CD8-positive, alpha-beta memory T cell (primary cell): ENCODE data around the gene EFHC1. TPM values are rescaled to one million over a fixed set of nuclear protein-coding genes. Genes with fewer than 3 reads are reported as not detected.
A peak's percentile ranks its signal among the peaks of the same experiment; 100 is the strongest.

ENCODE experiments used
- CTCF ChIA-PET: fragments of 350-600 bp; sonication (Branson Sonifier 250); formaldehyde crosslinking; loops from one replicate; lab custom pipeline; 2021; ENCODE audit warnings: antibody characterized with exemption; lab: Charles Lee
- POLR2A ChIA-PET: fragments of 350-600 bp; sonication (Branson Sonifier 250); formaldehyde crosslinking; loops from one replicate; lab custom pipeline; 2021; ENCODE audit warnings: antibody characterized with exemption; lab: Charles Lee
- DNase-seq, 5 donors: peaks; one replicate each; pipeline versions ENCODE4 v3.0.0 to v3.0.0-alpha.2; 2020 to 2022; ENCODE audit warnings: mixed read lengths in 1 of 5
- H3K27ac ChIP-seq: one replicate; pipeline ENCODE4 v1.7.0; 2013; ENCODE audit warnings: low read depth, mild to moderate bottlenecking, low read length, moderate library complexity
- H3K27me3 ChIP-seq: 2 replicates; pipeline ENCODE4 v1.7.0; 2013; ENCODE audit warnings: low read length, mild to moderate bottlenecking; ENCODE audit not compliant: insufficient read depth, poor library complexity, severe bottlenecking
- H3K36me3 ChIP-seq: 2 replicates; pipeline ENCODE4 v1.7.0; 2013; ENCODE audit warnings: mild to moderate bottlenecking, low read length, moderate library complexity; ENCODE audit not compliant: insufficient read depth
- H3K4me1 ChIP-seq: 2 replicates; pipeline ENCODE4 v1.7.0; 2013; ENCODE audit warnings: mild to moderate bottlenecking, low read length, moderate library complexity; ENCODE audit not compliant: insufficient read depth
- H3K4me3 ChIP-seq: 2 replicates; pipeline ENCODE4 v1.7.0; 2013; ENCODE audit warnings: mild to moderate bottlenecking, low read length
- H3K9me3 ChIP-seq: 2 replicates; pipeline ENCODE4 v1.7.0; 2013; ENCODE audit warnings: mild to moderate bottlenecking, low read length
- H3K27ac Mint-ChIP-seq, 8 donors: one replicate each; pipeline ENCODE4 v1.8.0; 2020 to 2021; ENCODE audit warnings: mixed read lengths in 8 of 8, mild to moderate bottlenecking in 6 of 8, inconsistent platforms in 3 of 8, moderate library complexity in 3 of 8
- H3K27me3 Mint-ChIP-seq, 2 donors: one replicate each; pipeline ENCODE4 v1.8.0; 2020 to 2021; ENCODE audit warnings: mixed read lengths in 2 of 2, mild to moderate bottlenecking in 1 of 2, moderate library complexity in 1 of 2
- H3K36me3 Mint-ChIP-seq, 3 donors: one replicate each; pipeline ENCODE4 v1.8.0; 2020 to 2021; ENCODE audit warnings: mixed read lengths in 3 of 3, inconsistent platforms in 1 of 3, mild to moderate bottlenecking in 1 of 3
- H3K4me1 Mint-ChIP-seq, 3 donors: one replicate each; pipeline ENCODE4 v1.8.0; 2020 to 2021; ENCODE audit warnings: mixed read lengths in 3 of 3, inconsistent platforms in 1 of 3, mild to moderate bottlenecking in 1 of 3
- H3K4me3 Mint-ChIP-seq, 7 donors: one replicate each; pipeline ENCODE4 v1.8.0; 2020 to 2021; ENCODE audit warnings: mixed read lengths in 7 of 7, mild to moderate bottlenecking in 6 of 7, moderate library complexity in 4 of 7, inconsistent platforms in 2 of 7
- H3K9me3 Mint-ChIP-seq, 5 donors: one replicate each; pipeline ENCODE4 v1.8.0; 2020 to 2022; ENCODE audit warnings: mixed read lengths in 5 of 5, mild to moderate bottlenecking in 3 of 5, moderate library complexity in 2 of 5, inconsistent platforms in 1 of 5
- polyA plus RNA-seq: library from polyadenylated mRNA; unstranded; fragments of 300-500 nt; fragmentation: Illumina TruSeq; gene quantifications from one replicate; pipeline ENCODE4 v1.2.3, GENCODE V29; 2021
- total RNA-seq, 2 experiments: library from RNA; stranded (reverse); gene quantifications; one replicate each; pipeline ENCODE4 v1.2.3, GENCODE V29; 2021

Gene EFHC1
- total and polyA plus RNA-seq, 3 experiments from 2014 or later: 1.9 to 5.1 (median 2.6) TPM

DNA sequence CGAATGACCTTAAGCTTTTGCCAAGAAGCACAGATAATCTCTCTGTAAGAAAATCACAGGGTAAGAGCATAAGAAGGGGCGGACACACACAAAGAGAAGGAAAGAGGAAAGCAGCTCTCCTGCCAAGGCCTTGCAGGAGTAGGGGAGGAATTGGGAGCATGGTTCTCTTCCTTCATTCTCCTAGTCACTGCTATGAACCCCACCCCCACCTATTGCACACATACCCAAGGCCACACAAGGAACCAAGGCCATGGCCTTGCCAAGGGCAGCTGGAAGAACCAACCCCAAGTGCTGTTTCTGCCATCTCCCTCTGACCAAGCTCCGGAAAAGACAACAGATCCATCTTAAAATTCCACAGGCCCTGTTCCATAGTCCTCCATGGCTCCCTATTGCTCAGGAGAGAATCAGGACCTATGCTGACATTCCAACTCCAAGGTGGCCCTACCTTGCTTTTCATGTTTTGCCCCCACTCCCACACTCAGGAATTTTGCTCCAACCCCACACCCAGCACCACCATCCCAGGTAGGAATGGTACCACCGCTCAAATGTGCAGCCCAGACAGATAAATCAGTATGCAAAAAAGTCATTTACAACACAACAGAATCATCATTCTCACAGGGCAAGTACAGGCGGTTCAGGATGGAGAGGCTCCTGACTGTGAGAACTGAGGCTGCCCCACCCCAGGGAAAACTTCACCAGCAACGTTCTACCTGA lies 125.4 kb downstream of the EFHC1 start:
- Histone ChIP-seq H3K27ac (no peak overlapping the region), H3K36me3 (no peaks in the 10 kb centered on the region), H3K9me3 (no peaks in the 10 kb centered on the region), H3K27me3 (no peaks in the 10 kb centered on the region), H3K4me1 (no peaks in the 10 kb centered on the region), H3K4me3 (no peak overlapping the region)
- no peak for DNase-seq
- Mint-ChIP-seq H3K4me3 (no peak overlapping the region), H3K27me3 (no peaks in the 10 kb centered on the region), H3K36me3 (peaks cover 4 to 19% (median 11%) of the 10 kb centered on the region in 3 donors), H3K27ac (no peak overlapping the region), H3K4me1 (peaks cover 29 to 44% (median 31%) of the 10 kb centered on the region in 3 donors), H3K9me3 (no peaks in the 10 kb centered on the region)
- CTCF ChIA-PET: no interaction called here
- POLR2A ChIA-PET: no interaction called here

DNA sequence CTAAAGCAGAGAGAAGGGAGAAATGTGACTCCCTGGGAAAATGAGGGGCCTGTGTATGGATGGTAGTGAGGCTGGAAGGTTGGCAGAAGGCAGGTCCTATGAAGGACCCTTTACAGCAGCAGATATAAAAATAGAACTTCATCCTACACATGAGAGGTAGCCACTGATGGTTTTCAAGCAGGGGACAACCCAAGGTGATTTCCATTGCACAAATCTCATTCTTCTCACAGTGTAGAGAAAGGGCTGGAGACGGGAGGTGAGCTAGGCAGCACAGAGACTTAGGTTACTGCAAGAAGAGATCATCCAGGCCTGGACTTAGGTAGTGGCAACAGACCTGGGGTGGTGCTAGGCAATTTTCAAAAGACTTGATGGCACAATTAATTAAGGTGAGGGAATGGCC lies 126.0 kb downstream of the EFHC1 start:
- CTCF ChIA-PET: no interaction called here

DNA sequence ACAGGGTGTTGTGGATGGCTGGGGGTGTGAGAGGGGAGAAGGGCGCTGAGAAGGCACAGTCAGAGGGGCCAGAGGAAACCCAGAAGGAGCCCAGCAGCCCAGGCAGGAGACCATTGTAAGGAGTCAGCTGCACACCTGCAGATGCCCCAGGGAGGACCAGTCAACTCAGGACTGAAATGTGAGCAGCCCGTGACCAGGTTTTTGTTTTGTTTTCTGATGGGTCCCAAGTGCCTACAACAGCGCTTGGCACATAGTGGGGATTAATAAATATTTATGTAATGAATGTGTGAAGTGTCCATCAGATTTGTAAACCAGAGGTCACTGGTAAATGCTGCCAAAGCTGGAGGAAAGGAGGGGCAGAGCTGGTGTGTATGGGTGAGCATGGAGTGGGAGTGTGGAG lies 126.5 kb downstream of the EFHC1 start:
- H3K4me1 Mint-ChIP-seq: peaks cover 35 to 53% (median 35%) of the 10 kb centered on the region in 3 donors
- H3K27me3 Mint-ChIP-seq: no peaks in the 10 kb centered on the region
- Histone ChIP-seq H3K27ac (no peak overlapping the region), H3K36me3 (no peaks in the 10 kb centered on the region), H3K4me3 (no peak overlapping the region), H3K9me3 (no peaks in the 10 kb centered on the region), H3K4me1 (no peaks in the 10 kb centered on the region), H3K27me3 (no peaks in the 10 kb centered on the region)
- no peaks in the 10 kb centered on the region for H3K9me3 Mint-ChIP-seq
- ChIA-PET CTCF (no interaction called here), POLR2A (no interaction called here)
- DNase-seq: no peak
- peaks cover 4 to 19% (median 8%) of the 10 kb centered on the region in 3 donors for H3K36me3 Mint-ChIP-seq
- no peak overlapping the region for H3K27ac Mint-ChIP-seq
- no peak overlapping the region for H3K4me3 Mint-ChIP-seq

More for the DNA sequence above, 126.0 kb downstream of the EFHC1 start:
- POLR2A ChIA-PET: no interaction called here
- H3K36me3 Mint-ChIP-seq: peaks cover 4 to 19% (median 8%) of the 10 kb centered on the region in 3 donors
- no peak overlapping the region for H3K4me3 ChIP-seq
- no peaks in the 10 kb centered on the region for H3K36me3 ChIP-seq
- no peak overlapping the region for H3K27ac ChIP-seq
- H3K4me1 ChIP-seq: no peaks in the 10 kb centered on the region
- peak overlapping the region in 2 of 8 donors; percentile 25 to 38 for H3K27ac Mint-ChIP-seq
- no peaks in the 10 kb centered on the region for H3K27me3 ChIP-seq
- H3K9me3 ChIP-seq: no peaks in the 10 kb centered on the region
- H3K27me3 Mint-ChIP-seq: no peaks in the 10 kb centered on the region
- peaks cover 31 to 48% (median 32%) of the 10 kb centered on the region in 3 donors for H3K4me1 Mint-ChIP-seq
- no peak for DNase-seq
- H3K9me3 Mint-ChIP-seq: no peaks in the 10 kb centered on the region
- no peak overlapping the region for H3K4me3 Mint-ChIP-seq

DNA sequence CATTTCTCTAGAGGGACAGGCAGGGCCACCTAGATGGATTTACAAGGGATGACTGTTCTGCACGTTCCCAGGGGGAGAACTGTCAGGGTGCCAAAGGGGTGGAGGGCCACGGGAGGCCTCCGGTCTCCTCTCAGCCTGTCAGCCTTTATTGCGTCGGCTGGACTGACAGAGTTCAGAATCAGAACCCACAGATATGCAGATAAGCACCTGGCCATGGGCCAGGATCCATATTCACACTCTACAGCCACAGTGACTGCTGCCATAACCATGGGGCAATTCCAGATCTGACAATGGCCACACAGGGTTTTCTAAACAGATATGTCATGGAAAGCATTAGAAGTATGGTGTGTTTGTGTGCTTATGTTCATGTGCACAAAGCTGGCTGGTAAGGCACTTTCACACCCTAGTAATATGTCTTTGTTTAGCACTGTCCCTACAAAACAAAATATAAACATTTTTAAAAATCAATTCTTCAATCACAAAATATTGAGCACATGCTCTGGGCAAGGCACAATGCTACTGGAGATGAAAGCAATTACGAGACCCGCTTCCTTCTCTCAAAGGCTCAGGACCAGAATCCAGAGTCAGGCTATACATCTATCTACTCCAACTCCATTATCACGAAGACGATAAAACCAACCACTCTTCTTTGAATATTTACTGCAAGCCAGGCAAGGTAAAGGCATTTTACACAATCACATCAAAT lies 127.7 kb downstream of the EFHC1 start:
- POLR2A ChIA-PET: no interaction called here
- Mint-ChIP-seq H3K27me3 (no peaks in the 10 kb centered on the region), H3K9me3 (no peaks in the 10 kb centered on the region), H3K4me1 (peaks cover 44 to 64% (median 45%) of the 10 kb centered on the region in 3 donors), H3K27ac (no peak overlapping the region), H3K4me3 (no peak overlapping the region), H3K36me3 (peaks cover 4 to 19% (median 9%) of the 10 kb centered on the region in 3 donors)
- Histone ChIP-seq H3K4me1 (no peaks in the 10 kb centered on the region), H3K36me3 (no peaks in the 10 kb centered on the region), H3K27me3 (no peaks in the 10 kb centered on the region), H3K4me3 (no peak overlapping the region), H3K9me3 (no peaks in the 10 kb centered on the region), H3K27ac (no peak overlapping the region)
- CTCF ChIA-PET: no interaction called here
- DNase-seq: no peak

DNA sequence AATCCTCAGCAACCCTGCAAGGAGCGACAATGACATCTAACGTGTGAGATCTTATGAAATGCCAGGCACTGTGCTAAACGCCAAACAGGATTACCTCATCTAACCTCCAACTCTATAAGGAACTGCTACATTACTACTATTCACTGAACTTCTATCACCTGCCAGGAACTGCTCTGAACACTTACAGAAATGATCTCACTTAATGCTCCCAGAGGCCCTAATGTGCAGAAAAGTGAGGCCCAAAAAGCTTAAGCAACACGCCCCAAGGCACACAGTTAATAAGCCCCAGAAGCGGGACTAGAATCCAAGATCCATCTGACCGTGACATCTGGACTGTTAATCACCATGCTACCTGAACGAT lies 128.2 kb downstream of the EFHC1 start:
- no peaks in the 10 kb centered on the region for H3K36me3 ChIP-seq
- H3K9me3 ChIP-seq: no peaks in the 10 kb centered on the region
- peaks cover 1% of the 10 kb centered on the region for H3K4me1 ChIP-seq
- no peak overlapping the region for H3K4me3 ChIP-seq
- H3K27ac ChIP-seq: no peak overlapping the region
- Mint-ChIP-seq H3K4me3 (no peak overlapping the region), H3K27ac (no peak overlapping the region), H3K4me1 (peaks cover 46 to 67% (median 49%) of the 10 kb centered on the region in 3 donors), H3K27me3 (no peaks in the 10 kb centered on the region), H3K36me3 (peaks cover 4 to 19% (median 12%) of the 10 kb centered on the region in 3 donors), H3K9me3 (no peaks in the 10 kb centered on the region)
- DNase-seq: no peak
- POLR2A ChIA-PET: no interaction called here
- CTCF ChIA-PET: no interaction called here
- H3K27me3 ChIP-seq: no peaks in the 10 kb centered on the region

GRCh38 chr6:52548999-52549398 lies 128.9 kb downstream of the EFHC1 start:
- DNase-seq: no peak
- H3K4me1 ChIP-seq: peaks cover 6% of the 10 kb centered on the region
- H3K36me3 ChIP-seq: no peaks in the 10 kb centered on the region
- no peak overlapping the region for H3K27ac ChIP-seq
- H3K4me3 Mint-ChIP-seq: no peak overlapping the region
- H3K4me3 ChIP-seq: no peak overlapping the region
- peak overlapping the region in 1 of 8 donors; percentile 75 for H3K27ac Mint-ChIP-seq
- H3K9me3 Mint-ChIP-seq: no peaks in the 10 kb centered on the region
- ChIA-PET CTCF (no interaction called here), POLR2A (no interaction called here)
- H3K27me3 Mint-ChIP-seq: no peaks in the 10 kb centered on the region
- H3K36me3 Mint-ChIP-seq: peaks cover 4 to 17% (median 15%) of the 10 kb centered on the region in 3 donors
- H3K9me3 ChIP-seq: no peaks in the 10 kb centered on the region
- peaks cover 46 to 74% (median 56%) of the 10 kb centered on the region in 3 donors for H3K4me1 Mint-ChIP-seq
- H3K27me3 ChIP-seq: no peaks in the 10 kb centered on the region

DNA sequence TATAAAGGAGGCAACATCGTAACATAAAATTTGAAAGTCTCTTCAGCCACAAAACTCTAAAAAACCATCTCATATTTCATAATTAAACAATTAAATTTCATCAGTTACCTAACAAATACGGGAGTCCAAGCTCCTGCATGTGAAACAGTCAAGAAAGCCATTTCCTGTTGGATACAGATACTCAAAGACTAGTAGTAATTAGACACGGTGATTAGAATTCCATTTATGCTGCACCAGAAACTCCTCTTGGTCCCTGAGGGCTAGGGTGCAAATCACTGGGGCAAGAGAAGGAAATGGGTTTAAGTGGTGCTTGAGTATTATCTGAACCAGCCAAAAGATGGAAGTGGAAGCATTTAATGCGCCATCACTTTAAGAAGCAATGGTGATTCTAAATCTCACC lies 129.3 kb downstream of the EFHC1 start:
- no peaks in the 10 kb centered on the region for H3K36me3 ChIP-seq
- H3K27me3 ChIP-seq: no peaks in the 10 kb centered on the region
- no peaks in the 10 kb centered on the region for H3K9me3 ChIP-seq
- no peak overlapping the region for H3K27ac ChIP-seq
- Mint-ChIP-seq H3K4me3 (no peak overlapping the region), H3K27ac (no peak overlapping the region), H3K36me3 (peaks cover 4 to 13% (median 12%) of the 10 kb centered on the region in 3 donors), H3K4me1 (peaks cover 41 to 71% (median 56%) of the 10 kb centered on the region in 3 donors), H3K27me3 (no peaks in the 10 kb centered on the region), H3K9me3 (no peaks in the 10 kb centered on the region)
- CTCF ChIA-PET: no interaction called here
- no peak for DNase-seq
- POLR2A ChIA-PET: no interaction called here
- H3K4me3 ChIP-seq: no peak overlapping the region
- peaks cover 6% of the 10 kb centered on the region for H3K4me1 ChIP-seq

GRCh38 chr6:52550014-52550575 lies 130.0 kb downstream of the EFHC1 start:
- Mint-ChIP-seq H3K4me1 (peaks cover 38 to 74% (median 56%) of the 10 kb centered on the region in 3 donors), H3K4me3 (no peak overlapping the region), H3K9me3 (no peaks in the 10 kb centered on the region), H3K36me3 (peaks cover 4 to 12% (median 11%) of the 10 kb centered on the region in 3 donors), H3K27me3 (no peaks in the 10 kb centered on the region), H3K27ac (peak overlapping the region in 1 of 8 donors; percentile 35)
- Histone ChIP-seq H3K27ac (no peak overlapping the region), H3K36me3 (no peaks in the 10 kb centered on the region), H3K4me3 (no peak overlapping the region), H3K9me3 (no peaks in the 10 kb centered on the region), H3K27me3 (no peaks in the 10 kb centered on the region), H3K4me1 (peaks cover 6% of the 10 kb centered on the region)
- DNase-seq: no peak
- POLR2A ChIA-PET: no interaction called here
- CTCF ChIA-PET: no interaction called here
